GM19438 (cell line): ENCODE measurements around the gene WNT5B.

ENCODE experiments used
- ATAC-seq: cut with Tn5 transposase; IDR thresholded peaks from one replicate; pipeline ENCODE4 v1.9.1; 2021; ENCODE audit warnings: low read depth; ENCODE audit not compliant: unreplicated experiment

The WNT5B gene

DNA sequence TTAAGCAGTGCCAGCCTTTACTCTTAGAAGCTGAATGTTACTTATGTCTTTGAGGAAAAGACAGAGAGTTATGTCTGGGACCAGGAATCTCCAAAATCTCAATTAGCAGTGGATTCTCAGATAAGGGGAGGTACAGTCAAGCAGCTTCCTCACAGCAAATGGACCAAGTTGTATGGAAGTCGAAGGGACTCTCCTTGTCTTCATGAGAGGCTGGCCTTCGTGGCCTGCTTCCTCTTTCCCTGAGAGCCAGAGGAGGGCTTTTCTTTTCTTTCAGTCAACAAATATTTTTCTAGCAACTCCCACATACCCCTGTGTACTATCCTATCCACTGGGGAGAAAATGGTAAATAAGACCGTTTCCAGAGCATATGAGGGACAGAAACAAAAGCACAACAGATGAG is 6.6 kb upstream of the WNT5B start:
- ATAC-seq: no peak

DNA sequence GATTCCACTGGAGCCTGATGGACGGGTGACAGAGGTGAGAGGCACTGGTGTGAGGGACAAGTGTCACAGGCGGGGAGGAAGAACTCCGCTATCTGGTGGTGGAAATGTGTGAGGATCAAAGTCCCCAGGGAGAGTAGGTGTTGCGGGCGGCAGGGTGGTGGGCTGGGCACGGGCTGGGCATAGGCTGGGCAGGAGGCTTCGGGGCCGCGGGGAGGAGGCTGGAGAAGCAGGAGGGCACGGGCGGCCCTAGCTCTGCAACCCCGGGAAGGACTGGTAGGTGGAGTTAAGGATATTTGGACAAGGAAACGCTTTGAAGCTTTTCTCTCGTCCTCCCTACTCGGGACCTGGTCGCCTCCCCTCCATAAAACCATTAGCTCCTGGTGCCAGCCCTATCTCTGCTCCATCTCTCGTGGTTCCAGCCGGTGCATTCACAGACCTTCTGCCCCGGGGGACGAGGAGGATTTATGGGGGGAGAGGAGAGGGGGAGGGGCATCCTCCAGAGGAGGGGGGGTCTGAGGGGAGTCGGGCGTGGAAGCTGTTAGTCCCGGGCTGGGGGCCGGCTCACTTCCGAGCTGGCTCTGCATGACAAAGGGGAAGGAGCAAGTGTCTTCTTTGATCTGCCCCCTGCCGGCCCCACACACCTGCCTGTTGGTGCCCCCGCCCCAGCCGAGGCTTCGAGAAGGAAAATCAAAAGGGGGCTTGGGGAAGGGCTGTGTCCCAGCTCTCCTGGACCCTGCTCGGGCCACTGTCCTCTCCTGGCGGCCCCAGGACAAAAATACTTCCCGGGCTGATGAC is 504 bp downstream of the WNT5B start:
- ATAC-seq: no peak

DNA sequence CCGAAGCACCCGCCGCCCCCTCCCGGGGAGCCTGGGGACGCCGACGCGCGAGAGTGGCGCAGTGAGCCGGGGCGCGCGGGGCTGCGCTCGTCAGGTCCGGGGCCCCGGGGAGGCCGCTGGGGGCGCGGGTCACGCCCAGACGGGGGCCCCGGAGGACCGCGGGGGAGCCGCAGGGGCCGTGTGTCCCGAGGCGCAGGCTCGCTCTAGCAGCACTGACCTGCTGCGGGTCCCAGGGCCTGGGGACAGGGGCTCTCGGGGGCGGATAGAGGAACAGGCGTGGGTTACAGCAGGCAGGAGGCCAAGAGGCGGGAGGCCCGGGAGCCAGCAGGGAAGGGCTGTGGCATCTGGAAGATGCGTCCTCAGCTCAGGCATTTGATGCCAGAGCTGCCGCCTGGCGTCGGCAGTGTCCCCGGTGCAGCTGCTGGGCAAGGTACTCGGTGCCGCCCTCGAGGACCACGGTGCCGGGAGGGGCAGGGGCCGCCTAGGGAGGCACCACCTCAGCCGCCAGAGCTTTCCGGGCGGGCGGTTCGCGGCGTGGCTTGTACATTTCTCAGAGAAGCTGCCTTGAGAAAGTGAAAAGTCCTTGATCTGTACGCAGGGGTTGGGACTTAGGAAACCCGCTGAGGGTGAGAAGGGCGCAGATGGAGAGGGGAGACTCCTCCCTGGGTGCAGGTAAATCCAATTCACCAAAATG is 1.2 kb downstream of the WNT5B start:
- ATAC-seq: no peak

DNA sequence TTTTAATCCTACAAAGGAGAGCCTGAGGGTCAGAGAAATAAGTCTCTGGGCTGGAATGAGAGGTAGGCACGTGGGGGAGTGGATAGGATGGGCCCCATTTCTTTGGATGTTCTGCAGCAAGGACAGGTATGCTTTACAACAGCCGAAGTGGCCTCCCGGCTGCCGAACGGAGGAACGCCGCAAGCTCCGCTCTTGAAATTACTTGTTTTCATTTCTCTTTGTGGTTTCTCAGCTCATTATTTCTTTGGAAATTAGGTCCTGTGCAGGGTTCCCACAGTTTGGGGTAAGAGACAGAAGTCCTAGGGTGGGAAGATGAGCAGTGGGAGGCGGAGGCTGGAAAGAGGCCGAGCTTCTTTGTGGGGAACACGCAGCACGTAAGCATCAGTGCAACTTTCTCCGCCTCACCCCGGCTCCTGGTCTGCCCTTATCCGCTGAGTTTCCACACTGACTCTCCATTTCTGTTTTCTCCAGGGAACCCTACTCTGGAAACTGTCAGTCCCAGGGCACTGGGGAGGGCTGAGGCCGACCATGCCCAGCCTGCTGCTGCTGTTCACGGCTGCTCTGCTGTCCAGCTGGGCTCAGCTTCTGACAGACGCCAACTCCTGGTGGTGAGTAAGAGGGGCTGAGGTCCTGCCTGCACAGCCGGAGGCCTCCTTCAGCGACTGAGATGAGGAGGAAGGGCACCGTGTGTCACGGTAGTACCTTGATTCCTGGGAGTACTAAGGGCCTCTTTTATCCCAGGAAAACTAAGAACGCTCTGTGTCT is 2.0 kb downstream of the WNT5B start:
- ATAC-seq: no peak

DNA sequence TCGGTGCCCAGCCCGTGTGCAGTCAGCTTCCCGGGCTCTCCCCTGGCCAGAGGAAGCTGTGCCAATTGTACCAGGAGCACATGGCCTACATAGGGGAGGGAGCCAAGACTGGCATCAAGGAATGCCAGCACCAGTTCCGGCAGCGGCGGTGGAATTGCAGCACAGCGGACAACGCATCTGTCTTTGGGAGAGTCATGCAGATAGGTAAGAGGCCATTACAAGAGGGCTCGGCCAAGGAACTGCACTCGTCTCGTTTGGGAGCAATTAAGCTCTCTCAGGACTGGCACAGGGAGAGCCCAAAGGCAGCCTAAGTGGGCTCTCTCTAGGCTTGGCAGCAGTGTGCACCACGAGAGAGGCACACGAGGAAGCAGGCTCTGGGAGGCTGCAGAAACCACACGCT is 3.7 kb downstream of the WNT5B start:
- ATAC-seq: no peak

DNA sequence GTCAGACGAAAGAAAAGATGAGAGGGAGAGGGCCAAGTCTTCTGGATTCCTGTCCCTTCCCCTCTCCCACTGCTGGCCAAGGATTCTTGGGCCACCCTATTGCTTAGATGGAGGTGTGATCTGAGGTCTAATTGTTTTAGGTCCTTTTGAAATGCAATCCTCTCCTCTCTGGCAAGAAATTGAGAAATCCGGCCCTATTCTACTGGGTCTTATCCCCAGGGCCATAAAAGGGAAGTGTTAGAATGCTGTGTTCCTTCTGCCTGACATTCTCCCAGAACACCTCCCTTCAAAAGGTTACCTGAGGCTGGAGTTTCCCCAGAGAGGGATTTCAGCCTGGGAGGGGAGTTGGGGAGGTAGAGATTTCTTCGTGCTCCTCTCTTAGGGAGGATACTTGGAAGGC is 4.4 kb downstream of the WNT5B start:
- no peak for ATAC-seq

DNA sequence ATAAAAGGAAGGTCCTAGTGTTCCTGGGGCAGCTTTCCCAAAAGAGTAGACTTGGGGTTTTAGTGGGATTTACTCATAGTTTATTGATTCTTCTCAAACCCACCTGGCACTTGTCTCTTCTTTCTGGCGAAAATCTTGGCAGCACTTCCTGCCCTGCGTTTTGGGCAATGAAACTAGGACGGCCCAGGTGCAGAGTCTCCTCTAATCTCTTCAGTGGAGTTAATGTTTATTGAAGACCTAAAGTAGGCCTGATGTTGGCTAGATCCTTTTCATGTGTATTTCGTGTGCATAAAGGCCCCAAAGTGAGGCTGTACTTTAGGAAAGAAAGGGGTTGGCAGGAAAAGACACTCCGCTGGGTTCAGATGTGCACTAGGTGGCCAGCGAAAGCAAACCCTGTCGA is 5.1 kb downstream of the WNT5B start:
- ATAC-seq: no peak

DNA sequence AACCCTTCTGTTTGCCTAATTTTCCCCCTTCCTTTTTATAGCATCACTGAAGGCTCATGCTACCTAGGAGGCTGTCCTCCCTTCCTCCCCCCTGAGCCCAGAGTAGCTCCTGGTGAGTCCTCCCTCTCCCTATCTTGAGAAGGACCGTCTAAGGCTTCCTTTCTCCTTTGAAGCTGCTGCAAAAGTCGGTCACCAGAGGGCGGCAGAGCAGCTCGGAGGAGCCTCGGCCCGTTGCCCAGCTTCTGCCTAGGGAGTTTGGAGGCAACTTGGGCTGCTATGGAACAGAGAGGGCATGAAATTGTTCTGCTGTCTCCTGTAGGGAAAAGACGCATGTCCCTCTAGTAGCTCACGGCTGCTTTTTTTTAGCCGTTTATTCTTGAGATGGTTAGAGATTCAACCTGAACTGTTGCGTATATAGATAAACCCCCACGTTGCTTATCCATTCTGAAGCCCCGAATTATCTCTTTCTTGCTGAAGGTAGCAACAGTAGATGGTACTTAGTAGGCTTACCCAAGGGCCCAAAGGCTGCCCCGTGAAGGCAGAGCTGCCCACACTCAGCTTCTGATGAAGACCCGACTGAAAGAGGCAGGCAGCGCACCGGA is 5.7 kb downstream of the WNT5B start:
- no peak for ATAC-seq

DNA sequence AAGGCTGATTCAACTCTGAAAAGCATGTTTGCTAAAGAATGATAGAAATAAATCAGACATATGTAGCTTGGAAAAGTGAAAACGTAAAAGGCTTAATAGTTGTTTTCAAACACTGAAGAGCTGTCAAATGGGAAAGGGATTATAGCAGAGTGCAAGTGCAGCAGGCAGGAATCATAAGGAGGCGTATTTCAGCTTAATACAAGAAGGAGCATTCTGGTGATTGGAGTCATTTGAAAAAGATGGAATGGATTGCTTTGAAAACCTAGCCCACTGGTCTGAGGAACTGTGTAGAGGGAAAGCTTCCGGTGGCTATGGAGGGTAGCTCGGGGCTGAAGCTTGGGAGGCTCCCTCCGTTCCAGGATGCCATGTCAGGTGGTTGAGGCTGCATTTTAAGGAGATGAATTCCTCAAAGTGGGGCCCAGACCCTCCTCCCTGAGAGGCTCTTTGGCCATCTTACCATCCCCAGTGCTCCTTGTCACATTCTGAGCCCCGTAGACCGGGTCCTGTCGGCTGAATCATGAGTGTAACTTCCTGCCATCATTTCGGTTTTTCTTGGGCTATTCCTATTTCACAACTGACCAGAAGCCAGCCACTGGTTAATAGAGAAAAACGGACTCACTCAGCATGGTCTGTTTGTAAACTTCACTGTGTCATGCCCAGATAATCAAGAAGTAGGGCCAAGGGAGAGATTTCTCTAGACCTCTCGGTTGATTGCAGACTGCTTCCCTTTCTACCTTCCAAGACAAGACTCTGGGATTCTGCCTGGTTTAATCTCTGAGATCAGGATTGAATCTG is 6.5 kb downstream of the WNT5B start:
- no peak for ATAC-seq

DNA sequence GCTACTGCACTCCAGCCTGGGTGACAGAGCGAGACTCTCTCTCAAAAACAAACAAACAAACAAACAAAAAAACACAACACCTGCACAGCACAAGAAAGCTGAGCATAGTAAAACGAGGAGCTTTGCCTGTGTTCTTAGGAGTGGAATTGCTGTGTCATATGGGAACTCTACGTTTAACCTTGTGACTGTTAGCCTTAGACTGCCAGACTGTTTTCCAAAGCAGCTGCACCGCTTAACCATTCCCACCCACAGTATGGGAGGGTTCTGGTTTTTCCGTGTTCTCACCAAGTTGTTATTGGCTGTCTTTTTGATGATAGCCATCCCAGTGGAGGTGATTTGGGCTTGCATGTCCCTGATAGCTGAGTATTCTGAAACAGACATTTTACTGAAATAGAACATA is 9.2 kb downstream of the WNT5B start:
- no peak for ATAC-seq

DNA sequence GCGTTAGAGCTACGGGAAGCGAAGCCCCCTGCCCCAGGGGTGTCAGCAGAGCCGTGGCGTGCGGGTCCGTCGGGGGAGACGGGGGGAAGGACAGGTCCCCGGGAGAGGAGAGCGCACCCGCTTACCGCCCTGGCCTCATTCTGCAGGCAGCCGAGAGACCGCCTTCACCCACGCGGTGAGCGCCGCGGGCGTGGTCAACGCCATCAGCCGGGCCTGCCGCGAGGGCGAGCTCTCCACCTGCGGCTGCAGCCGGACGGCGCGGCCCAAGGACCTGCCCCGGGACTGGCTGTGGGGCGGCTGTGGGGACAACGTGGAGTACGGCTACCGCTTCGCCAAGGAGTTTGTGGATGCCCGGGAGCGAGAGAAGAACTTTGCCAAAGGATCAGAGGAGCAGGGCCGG is 10.5 kb downstream of the WNT5B start:
- no peak for ATAC-seq

DNA sequence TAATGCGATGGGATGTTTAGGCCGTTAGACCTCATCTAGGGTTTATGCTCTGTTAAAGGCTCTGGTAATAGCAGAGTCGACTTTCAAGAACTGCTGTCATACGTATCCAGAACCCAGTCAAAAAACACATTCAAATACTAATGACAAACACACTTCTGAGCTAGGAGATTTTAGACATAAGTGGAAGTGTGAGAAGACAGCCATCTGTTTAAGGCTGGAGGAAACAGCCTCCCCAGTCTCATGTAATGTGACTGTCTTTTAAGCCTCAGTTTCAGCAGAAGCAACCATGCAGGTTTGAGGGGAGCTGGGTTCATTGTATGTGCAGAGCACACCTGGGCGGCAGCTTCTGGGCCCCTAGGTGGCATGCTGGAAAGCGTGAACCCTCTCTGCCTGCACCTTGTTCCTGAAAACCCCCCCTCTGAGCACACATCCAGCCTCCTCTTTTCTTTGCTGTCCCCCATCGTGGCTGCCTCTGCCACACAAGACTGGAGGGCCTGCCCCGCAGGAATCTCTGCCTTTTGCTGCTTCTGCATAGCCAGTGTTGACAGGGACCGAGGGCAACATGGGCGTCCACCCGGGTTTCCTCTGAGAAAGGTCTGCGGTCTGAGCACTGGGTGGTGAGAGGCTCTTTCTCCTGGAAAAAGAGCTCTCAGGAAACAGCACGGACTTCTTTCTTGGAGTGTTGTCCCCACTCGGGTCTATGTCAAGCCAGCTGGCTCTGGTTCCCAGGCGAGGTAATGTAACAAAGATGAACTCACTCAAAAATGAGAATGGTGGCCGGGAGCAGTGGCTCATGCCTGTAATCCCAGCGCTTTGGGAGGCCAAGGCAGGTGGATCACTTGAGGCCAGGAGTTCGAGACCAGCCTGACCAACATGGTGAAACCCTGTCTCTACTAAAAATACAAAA is 11.6 kb downstream of the WNT5B start:
- no peak for ATAC-seq

DNA sequence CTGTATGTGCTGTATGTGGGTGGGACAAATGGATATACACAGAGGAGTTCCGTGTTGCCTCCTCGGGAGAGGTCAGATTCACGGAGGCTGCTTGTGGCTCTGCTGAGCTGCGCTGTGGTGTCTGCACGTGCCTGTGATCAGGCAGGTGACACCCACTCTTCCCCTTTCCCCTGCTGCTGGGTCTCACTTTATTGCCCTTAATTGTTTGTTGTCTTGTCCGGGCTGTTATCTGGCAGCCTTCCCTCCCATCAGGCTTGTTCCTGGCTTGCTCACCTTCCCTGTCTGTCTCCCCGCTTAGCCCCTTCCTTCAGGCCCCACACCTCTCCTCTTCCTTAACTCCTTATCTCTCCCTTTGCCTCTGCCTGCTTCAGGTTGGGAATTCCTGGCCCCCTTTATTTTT is 13.5 kb downstream of the WNT5B start:
- ATAC-seq: no peak

DNA sequence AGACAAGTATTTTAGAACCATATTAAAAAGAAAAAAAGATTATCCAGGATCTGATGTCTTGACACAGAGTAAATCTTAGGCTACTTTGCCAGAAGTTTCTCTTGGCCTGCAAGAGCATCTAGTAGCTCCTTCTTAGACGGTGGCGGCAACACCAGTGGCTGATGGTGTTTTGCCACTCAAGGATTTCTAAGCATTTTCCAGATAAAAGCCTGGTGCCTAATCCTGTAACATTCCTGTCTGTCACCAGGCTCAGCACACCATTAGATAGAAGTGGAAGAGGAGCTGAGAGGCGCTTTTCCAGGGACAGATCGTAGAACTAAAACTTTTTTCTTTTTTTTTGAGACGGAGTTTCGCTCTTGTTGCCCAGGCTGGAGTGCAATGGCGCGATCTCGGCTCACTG is 14.0 kb downstream of the WNT5B start:
- no peak for ATAC-seq

DNA sequence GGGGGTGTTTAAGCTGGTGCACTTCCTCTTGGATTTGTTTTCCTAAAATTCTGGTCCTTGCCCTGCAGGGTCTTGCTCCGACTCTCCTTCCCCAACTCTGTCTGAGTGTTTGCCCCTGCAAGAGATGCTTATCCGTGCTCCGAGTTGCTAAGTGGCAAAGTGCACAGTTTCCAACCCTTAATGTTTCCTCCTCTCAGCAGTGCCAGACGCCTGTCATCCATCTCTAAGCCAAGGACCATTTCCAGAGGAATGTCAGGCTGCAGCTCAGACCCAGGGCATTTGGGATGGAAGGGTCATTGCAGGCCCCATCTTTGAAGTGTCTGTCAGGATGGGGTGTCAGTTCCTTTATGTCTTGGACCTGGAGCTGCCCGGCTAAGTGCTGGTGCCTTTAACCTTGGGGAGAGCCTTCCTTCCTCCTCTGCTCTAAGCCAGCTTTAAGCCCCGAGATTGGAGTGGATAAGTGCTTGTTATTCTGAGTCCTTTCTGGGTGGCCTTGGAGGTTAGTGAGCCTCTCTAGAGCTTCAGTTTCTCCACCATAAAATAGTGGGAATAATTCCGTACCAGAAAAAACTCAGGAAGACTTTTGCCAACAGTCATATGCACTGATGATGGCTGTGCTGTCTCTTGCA is 15.0 kb downstream of the WNT5B start:
- ATAC-seq: no peak

DNA sequence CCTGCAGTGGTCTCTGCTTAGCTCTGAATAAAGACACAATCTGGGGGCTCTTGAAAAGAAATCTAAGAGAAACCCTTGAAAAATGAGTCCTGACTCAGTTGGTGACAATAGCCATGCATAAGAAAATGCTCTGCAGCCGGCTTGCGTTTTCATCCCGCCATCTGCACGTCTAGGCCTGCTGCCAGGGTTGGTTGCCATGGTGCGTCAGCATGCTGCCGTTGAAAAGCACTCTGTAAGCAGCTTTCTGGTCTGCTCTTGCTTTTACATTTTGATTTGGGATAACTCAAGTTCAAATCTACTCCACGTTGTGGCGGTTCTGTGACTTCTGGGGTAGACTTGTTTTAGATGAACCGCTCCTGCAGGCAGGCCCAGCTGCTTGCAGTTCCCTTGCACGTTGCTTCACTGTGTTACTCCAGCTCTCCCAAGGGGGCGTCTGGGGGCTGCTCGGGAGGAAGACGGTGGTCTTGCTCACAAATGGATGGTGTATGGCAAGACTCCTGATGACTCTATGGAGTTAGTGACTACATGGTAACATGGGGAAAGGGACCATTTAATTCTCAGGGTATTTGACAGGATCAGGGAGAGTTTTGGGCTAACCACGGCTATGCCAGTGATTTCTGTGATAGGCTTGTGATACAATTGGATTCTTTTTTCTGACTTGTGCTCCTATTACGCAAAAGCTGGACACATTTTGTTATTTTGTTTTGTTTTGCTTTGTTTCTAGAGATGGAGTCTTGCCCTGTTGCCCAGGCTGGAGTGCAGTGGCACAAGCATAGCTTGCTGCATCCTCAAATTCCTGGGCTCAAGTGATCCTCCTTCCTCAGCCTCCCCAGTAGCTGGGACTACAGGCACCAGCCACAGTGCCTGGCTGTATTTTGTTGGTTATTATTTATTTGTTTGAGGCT is 15.8 kb downstream of the WNT5B start:
- ATAC-seq: no peak

DNA sequence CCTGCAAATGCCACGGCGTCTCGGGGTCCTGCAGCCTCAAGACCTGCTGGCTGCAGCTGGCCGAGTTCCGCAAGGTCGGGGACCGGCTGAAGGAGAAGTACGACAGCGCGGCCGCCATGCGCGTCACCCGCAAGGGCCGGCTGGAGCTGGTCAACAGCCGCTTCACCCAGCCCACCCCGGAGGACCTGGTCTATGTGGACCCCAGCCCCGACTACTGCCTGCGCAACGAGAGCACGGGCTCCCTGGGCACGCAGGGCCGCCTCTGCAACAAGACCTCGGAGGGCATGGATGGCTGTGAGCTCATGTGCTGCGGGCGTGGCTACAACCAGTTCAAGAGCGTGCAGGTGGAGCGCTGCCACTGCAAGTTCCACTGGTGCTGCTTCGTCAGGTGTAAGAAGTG is 16.8 kb downstream of the WNT5B start:
- ATAC-seq: no peak
